ENCODE data around the gene IRS2.

IRS2 gene

DNA sequence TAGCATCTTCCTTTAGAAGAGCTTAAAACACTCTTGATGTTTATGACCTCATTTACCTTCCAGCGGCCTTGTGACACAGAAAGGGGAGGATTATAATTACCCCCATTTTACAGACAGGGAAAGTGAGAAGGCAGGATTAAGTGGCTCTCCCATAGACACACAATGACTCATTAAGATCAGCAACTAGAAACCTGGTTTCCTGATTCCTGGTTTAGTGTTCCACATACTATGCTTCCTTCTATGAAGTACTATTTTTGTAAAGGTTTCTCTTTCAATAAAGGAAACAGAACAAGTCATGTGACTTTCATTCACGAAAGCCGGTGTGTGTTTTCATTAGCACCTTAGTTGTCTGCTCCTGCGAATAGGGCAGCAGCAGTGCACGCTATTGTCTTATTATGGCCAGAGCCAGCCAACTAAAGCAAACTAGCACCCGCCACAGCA lies 8.3 kb downstream of the IRS2 start:
- DNase-seq: peak; percentile 22

DNA sequence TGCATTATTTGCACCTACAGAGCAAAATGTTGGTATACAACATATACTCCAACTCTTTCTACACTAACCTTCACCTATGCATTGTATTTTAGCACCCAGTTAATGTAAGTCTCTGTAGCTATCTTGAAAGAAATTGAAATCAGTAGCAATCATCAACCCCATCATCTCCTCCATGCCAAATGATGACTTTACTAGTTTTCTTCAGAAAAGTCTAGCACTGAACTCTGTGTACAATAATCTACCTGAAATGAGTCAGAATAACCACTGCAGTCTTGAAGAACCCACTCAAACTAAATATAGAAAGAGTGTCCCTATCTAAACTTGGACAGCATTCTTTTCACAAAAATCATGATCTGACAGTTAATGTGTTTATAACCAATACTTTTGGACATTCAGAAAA lies 9.8 kb downstream of the IRS2 start:
- no peak for DNase-seq

DNA sequence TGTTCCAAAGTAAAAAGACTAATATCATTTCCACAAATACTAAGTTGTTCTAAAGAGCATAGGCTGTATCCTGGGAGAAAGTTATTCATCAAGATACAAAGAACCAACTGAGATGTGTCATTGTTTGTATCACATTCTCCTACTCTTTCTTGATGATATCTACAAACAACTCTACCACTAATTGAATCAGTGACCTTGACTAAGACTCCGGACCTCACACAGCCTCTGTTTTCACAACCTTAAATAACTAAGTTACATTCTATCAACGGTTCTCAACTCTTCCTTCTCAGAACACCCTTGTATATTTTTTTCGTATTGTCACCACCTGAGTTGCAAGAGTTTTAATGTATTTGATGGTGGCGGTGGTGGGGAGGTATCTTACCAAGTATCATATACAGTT lies 12.6 kb downstream of the IRS2 start:
- DNase-seq: no peak

DNA sequence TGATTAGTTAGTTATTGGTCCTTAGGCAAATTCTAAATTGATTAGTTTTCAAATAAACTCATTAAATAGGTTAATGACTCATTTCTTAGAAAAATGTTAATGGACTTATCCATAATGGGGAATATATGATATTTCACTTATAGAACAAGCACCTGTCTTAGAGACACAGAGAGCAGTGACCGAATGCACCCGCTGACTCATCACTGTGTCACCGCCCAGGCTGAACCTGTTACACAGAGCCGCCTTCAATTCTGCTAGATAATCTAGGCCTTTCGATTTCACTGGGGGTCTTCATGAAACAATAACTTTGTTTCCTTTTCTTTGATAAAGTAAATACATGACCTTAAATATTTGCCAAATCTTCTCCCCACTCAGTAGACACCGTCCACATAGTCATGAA lies 13.1 kb downstream of the IRS2 start:
- no peak for DNase-seq

DNA sequence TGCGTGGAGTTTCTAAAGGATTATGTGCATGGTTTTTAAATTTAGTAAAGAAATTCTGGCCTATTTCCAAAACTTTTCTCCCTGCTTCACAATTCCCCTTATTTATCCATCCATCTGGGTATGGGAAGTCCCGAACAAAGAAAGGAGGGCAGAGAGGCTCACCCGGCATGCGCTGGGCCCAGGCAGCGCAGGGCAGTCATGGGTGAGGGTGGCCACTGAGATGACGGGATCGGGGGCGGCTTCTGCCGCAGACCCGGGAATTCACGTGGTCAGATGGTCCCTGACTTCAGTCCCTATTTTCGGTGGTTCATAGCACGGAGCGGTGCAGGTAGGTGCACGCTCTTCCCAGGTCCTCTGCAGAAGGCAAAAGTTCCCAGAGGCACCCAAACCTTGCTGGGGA lies 14.5 kb downstream of the IRS2 start:
- DNase-seq: no peak

DNA sequence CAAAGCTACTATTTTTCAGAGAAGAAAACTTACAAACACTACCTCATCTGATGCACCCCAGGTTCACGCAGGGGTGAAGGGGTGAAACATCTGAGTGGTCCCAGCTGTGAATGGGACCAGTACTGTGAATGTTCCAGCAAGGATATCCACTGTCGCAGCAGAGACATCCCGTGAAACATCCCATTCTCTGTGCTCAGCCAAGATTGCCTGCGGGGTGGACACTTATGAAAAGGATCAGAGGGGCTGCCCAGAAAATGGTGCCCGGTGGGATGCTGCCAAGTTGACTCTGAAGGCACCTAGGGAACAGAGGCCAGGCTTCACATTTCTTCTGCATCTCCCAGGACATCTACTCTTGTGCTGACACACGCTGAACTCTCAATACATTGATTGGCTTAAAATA lies 15.9 kb downstream of the IRS2 start:
- DNase-seq: no peak

DNA sequence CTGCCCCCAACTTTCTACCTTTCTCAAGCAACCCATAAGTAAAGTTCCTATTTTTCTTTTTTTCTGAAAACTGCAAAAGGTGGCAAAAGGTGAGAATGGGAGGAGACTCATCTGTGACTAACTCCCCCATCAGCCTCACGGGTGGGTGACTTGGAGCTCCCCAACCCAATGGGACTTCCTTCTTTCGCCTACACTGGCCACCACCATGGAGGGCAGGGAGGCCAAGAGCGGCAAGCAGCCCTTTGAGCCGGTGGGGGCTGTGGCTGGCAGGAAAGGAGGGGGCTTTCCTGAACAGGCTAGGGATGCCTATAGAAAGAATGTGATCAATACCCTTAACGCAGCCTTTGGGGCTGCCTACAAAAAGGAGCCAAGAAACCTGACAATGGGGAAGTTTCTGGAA lies 16.5 kb downstream of the IRS2 start:
- DNase-seq: no peak

DNA sequence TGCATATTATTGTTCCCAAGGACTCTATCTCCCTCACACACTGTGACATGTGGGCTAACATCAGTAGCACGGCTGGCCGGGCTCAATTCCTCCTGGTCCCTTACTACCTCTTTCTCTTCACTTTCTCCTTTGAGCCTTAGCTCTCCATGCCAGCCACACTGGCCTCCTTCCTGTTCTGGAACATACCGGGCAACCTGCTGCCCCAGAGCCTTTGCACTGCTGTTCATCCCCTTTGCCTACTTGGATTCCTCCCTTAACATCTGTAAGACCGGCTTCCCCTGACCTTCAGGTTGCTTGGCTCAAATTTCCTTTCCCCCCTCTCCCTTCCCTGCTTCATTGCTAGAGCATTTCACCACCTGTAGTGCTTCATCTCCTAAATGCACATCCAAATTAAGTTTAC lies 17.1 kb downstream of the IRS2 start:
- no peak for DNase-seq

DNA sequence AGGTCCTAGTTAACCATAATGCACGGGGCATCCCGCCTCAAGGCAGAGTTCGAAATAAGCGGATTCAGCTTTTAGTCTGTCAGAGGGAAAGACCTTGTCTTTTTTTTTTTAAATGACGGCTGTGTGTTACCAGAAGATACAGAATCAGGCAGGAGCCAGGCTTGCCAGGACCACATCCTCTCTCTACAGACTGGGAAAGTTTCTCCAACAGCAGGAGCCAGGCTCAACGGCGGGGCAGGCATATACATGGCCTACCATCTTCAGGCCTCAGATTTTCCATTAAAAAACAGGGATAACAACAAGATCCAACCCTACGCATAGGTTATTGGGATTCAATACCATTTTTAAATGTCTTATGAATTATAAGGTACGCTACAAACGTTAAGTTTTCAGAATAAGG lies 17.8 kb downstream of the IRS2 start:
- DNase-seq: no peak

DNA sequence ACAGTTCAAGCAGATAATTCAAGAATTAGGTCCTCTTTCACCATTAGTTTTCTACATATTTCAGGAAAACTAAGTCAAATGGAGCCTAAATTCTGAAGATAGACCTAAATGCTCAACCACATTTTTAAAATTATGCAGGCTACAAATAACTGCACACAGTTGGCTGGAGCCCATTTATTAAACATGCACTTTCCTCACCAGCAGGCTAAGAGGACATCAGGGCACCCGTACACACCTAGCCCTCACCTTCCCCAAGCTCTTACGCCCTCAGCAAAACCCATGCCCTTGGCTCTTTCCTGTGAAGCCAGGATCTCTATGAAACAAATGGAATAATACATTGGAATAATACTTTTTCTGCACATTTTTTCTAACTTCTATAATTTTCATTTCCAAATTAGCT lies 18.2 kb downstream of the IRS2 start:
- no peak for DNase-seq

DNA sequence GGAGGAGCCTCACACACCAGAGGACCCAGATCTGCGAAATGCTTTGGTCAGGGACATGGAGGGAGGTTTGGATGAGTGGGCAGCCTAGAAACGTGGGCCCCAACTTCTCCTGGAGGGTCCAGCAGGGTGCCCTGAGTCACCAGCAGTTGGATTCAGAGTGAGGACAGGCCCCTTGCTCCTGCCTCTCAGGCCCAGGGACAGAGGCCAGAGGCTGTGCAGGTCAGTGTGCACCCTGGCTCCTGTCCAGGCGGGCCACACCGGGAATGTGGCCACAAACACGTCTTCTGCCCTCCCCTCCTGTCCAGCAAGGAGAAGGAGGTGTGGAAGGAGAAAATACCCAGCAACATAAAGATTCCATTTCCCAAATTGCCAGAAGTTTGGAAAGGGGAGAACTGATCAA lies 19.4 kb downstream of the IRS2 start:
- no peak for DNase-seq

DNA sequence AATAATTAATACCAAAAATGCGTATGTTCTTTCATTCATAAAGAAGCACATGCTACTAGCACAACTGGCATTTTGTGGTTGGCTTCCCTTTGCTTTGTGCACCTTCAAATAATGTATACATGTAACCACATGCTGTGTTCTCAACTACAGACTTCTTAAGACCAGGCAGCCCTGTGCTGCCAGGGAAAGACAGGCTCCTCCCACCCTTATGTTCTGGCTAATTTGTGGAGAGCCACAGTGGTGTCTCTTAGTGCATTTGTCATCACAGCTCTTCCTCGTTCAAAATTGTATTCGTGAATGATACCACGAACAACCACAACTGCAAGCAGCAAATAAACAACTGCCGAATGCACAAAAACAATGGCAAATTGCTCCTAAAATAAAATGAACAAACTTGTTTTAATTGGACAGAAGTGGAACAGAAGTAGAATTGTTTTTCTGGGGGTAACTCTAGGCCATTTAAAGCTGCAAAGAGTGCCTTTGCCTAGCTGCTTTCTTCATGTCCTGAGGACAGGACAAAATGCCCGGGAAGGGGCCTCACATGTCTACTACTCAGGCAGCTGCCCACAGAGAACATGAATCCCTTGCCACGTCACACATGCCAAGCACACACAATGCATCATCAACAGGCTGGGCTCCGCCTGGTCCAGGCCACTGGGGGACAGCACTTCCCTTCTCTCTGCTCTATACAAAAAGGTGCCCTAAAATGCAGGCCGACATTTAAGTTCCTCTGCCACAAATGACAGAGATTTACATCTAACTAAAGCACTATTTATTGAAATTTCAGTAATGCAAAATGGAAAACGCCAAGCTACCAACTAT lies 21.7 kb downstream of the IRS2 start:
- DNase-seq: peak; percentile 87

DNA sequence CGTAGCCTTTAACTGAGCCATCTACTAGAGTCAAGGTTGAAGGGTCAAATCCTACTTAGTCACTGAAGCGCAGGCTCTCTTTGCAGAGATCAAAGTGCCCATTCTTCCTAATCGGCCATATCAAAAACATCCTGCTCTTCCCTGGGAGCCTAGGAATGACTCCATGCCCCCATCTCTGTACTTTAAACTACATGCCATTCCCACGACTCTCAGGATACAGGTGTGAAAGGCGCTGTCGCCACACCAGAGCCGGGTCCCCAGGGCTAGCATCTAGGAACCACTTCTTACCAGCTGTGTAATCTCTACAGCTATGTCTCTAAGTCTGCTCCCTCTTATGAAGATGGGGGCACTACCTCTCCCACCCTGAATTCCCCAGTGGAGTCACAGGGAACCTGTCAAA lies 22.3 kb downstream of the IRS2 start:
- DNase-seq: no peak

DNA sequence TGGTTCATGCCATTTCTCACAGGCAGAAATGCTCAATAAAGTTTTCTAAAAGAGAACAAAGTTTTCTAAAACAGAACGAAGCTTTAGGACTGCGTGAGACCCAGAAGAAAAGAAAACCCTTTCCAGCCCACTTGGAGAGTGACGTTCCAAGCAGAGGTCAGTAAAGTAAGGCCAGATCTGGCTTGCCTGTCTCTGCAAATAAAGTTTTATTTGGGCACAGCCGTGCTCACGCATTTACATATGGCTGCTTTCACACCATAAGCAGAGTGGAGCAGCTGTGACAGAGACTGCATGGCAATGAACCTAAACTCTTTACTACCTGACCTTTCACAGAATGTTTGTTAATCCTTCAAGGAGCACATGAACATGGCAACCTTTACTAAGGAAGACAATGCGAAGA lies 23.6 kb downstream of the IRS2 start:
- no peak for DNase-seq

DNA sequence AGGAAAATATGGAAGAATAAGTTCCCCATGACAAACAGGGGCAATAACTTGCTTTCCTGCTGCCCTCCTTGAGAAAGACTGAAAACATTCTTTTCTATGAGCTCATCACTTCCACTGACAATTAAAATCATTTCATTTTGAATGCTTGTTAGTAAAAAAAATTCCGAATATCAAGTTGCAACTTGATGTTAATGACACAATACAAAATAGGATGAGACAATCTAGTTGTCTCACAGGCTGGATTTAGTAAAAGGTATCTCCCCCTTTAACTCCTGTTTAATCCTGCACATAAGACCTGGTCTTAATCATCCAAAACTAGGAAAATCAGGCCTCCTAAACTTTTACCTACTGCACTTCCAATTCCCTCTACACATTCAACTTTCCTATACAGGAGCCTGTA lies 24.7 kb downstream of the IRS2 start:
- DNase-seq: no peak

DNA sequence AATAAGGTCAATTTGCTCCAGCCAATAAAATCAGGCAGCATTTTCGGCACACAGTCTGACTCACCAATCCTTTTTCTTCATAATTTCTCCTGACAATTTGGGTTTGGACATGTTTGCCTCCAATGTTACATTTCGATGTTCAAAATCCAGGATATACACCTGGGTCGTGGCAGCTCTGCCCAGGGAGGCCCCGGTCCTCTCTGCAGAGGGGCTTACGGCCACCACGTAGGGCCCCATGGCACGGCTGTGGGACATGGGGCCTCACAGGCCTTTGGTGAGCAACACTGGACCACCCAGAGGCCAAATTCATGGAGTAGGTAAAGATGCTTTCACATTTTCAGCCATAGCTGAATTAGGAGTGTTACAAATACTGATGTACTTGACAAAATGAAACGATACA lies 25.4 kb downstream of the IRS2 start:
- no peak for DNase-seq

DNA sequence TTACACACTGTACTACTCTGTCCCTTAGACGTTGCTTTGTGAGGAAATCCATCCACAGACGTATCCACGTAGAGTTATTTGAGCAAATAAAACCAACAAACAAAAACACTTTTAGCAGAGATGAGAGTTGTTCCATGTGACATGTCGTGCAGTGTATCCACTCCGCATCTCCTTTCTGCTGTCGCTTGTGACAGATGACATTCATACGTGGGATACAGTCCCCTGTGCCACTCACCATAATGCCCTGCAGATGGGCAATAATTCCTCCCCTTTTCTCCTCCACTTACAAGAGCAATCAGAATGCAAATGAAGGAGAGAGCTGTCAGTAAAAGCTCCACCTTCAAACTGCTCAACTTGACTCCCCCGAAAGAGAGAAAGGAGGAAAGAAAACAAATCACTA lies 26.0 kb downstream of the IRS2 start:
- no peak for DNase-seq

DNA sequence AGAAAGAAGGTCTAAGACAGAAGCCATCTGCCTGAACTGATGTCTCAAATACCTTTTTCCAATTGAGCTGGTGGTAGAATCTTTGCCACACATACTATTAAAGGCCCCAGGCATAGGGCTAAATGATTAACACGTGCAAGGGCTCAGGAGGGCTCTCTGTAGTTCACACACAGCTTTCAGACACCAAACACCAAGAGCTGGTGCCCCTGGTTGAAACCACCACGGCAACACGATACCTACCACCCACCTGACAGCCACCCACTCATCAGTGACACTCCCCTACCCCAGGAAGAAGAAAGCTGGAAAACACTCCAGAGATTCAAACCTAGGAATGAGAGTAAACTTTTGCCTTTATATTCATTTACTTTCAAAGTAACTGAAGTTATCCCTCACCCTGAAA lies 26.8 kb downstream of the IRS2 start:
- no peak for DNase-seq

DNA sequence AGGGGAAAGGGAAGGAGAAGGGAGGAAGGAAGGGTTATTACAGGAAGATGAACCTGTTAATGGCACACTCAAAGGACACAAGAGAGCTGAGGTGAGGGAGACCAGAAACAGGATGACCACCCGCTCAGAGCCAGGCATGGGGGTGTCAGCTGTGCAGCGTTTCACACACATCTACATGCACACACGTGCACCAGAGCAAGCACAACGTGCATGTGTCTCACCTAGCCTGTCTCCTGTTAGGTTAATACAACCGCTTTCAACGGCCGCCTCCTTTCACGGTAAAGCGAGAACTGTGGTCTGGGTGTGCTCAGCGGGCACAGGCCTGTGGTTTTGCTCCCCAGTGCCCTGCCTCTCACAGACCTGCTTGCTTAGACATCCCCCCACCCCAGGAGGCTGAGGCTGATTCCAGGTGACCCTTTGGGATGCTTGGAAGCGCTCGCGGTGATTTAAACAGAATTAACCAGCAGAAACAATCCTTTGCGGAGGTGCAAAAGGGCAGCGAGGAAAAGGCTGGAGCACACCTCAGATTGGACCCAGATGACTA lies 27.4 kb downstream of the IRS2 start:
- no peak for DNase-seq

DNA sequence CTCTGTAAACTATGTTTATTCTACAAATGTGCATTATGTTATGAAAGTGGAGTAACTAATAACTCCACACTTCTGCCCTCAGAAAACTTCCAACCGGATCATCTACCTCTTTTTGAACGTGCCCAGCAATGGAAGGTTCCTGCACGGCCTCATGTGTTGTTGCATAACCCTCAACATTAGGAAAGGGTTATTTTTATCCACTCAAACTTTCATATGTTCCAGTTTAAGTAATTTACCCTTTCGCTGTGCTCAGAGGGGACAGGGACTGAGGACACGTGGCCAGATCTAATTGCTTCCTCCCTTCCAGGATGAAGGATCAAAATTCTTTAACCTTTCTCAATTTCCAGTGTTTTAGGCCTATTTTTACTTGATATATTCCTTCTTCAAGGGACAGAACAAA lies 29.6 kb downstream of the IRS2 start:
- DNase-seq: no peak

DNA sequence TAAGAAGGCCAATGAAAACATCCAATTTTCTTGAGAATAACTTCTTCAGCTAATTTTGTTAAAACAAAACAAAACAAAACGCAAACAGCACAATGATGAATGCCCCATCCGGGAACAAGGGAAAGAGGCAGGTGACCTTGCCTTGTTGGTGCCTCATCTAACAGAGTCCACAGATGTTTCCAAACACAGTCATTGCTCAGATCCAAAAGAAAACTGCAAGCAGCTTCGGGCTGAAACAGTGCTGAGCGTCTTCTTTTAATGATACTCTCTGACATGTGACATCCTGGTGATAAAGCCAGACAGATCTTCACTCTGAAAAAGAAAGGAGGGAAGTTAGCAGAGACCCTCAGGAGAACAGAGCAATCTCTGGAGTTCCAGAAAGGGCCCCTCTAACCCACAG lies 30.4 kb downstream of the IRS2 start:
- no peak for DNase-seq

DNA sequence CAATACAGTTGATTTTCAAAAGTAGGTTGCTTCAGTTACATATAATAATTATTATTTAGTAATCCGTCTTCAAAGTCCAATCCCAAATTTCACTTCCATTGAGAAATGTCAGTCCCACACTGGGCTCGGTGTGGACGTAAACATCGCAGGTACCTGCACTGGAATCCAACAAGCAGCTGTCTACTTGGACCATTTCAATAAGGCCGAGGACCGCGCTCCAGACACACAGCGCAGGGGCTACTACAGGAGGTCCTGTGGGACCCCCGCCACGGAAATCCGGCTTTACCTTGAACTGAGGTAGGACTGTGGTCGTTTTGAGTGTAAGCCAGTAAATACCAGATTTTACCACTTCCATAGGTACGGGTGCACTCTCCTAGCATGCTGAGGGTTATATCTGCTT lies 30.8 kb downstream of the IRS2 start:
- DNase-seq: no peak

DNA sequence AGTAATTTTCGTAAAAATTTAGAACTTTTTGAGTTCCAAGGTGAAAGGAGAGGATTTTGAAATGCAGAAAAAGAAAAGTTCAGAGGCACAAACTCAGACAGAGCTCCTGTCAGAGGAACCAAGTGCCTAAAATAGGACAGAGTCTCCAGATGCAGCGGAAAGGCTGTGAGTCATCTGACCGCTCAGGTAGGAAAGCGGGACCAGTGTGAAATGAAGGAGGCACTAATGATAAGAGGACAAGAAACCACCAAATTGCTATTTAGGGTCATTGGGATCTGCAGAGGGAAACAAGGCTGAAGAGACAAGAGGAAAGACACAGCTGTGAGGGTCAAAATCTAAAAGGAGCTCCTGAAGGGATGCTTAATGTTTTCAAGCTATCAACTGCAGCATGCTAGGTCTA lies 34.9 kb downstream of the IRS2 start:
- DNase-seq: no peak

DNA sequence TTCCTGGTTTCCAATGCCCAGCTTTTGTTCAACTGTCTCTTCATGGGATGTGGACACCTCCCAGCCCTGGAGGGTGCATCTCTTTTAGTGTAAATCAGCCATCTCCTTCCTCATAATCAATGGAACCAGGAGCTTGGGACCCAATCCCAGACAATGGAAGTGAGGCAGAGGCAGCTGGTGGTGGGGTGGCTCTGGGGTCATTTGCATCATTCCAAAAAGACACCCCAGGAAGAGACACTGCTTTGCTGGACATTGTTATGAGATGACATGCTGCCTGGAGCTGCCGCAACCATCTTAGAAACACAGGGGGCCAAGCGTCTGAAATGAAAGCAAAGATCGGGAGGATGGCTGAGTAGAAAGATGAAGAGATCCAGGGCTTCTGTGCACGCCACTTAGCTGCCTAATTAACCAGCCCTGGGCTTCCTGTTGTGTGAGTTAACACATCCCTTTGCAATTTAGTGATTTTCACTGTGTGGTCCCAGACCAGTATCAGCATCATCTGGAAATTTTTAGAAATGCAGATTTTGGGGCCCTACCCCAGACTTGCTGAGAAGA lies 36.1 kb downstream of the IRS2 start:
- DNase-seq: no peak

DNA sequence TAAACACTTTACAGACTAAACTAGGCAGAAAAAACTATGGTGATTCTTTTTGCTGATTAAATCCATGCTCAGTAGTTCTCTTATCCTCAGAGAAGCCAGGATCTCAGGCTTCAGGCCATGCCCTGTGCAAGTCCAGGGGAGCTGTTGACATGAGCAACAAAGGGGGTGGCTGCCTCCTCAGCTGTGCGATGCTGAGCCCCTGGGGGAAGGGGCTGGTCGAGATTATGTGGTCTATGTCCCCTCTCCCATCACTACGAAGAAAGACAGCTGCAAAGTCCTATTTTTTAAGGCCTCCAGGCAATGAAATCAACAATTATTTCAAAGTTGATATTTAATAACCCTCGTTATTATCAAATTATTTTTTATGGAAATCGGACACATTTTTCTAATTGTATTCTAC lies 37.0 kb downstream of the IRS2 start:
- DNase-seq: no peak

Data from NCI-H82 (cell line).